IPS DF 6.9 (cell line): ENCODE data around the gene MTMR4.
"Not testable (repeated sequence)": the region's sequence is repeated elsewhere in the genome, so short reads cannot be mapped to it uniquely, and the experiment has no call there.

ENCODE experiments used
- DNase-seq: peaks from one replicate; pipeline ENCODE4 v3.0.0-alpha.2; 2013; ENCODE audit warnings: low read depth, low spot score
- H3K27ac ChIP-seq: one replicate; pipeline ENCODE4 v1.5.1; 2013; ENCODE audit warnings: low read length, control low read depth
- H3K27me3 ChIP-seq: 2 replicates; pipeline ENCODE4 v1.6.1; 2013; ENCODE audit warnings: mild to moderate bottlenecking, low read length; ENCODE audit not compliant: control insufficient read depth, insufficient read depth
- H3K36me3 ChIP-seq: 2 replicates; pipeline ENCODE4 v1.6.1; 2013; ENCODE audit warnings: low read length; ENCODE audit not compliant: control insufficient read depth, insufficient read depth
- H3K4me1 ChIP-seq: 2 replicates; pipeline ENCODE4 v1.6.1; 2013; ENCODE audit warnings: low read length; ENCODE audit not compliant: control insufficient read depth, insufficient read depth
- H3K4me3 ChIP-seq: 2 replicates; pipeline ENCODE4 v1.5.1; 2013; ENCODE audit warnings: mild to moderate bottlenecking, low read length
- H3K9me3 ChIP-seq: 2 replicates; pipeline ENCODE4 v1.6.1; 2013; ENCODE audit warnings: low read length, inconsistent platforms; ENCODE audit not compliant: control insufficient read depth, insufficient read depth
- WGBS: extraction: QIAGEN DNeasy Blood & Tissue Kit; methylation state at CpG from one replicate; pipeline ENCODE4 v1.1.7; 2013; ENCODE audit warnings: mixed read lengths, missing lambda C conversion rate; ENCODE audit not compliant: insufficient read length, insufficient coverage; 5-methylcytosine and 5-hydroxymethylcytosine counted together

MTMR4 gene

GRCh38 chr17:58513267-58513964, 1.0 kb downstream of the MTMR4 start:
- no peak overlapping the region for H3K27ac ChIP-seq
- no peaks in the 10 kb centered on the region for H3K9me3 ChIP-seq
- peak overlapping the region; percentile 85; the same call in 1 of the 2 replicates for H3K4me3 ChIP-seq
- no peak for DNase-seq
- WGBS: no CpG with 5 or more reads among the region's 14 CpGs
- peaks cover 4% of the 10 kb centered on the region; the same call in 1 of the 2 replicates for H3K4me1 ChIP-seq
- peaks cover 20% of the 10 kb centered on the region for H3K36me3 ChIP-seq
- H3K27me3 ChIP-seq: no peaks in the 10 kb centered on the region

- H3K4me1 ChIP-seq: no peaks in the 10 kb centered on the region
- DNase-seq: no peak
- H3K4me3 ChIP-seq: no peak overlapping the region
- H3K36me3 ChIP-seq: peaks cover 32% of the 10 kb centered on the region
- H3K9me3 ChIP-seq: no peaks in the 10 kb centered on the region
- no CpG with 5 or more reads among the region's 5 CpGs for WGBS
- no peak overlapping the region for H3K27ac ChIP-seq
- no peaks in the 10 kb centered on the region for H3K27me3 ChIP-seq
Measured at GRCh38 chr17:58510075-58510474, 4.4 kb downstream of the MTMR4 start.

- no peaks in the 10 kb centered on the region for H3K9me3 ChIP-seq
- peaks cover 42% of the 10 kb centered on the region for H3K36me3 ChIP-seq
- no peak for DNase-seq
- H3K27me3 ChIP-seq: no peaks in the 10 kb centered on the region
- no CpG with 5 or more reads among the region's 10 CpGs for WGBS
- no peak overlapping the region for H3K27ac ChIP-seq
- no peak overlapping the region for H3K4me3 ChIP-seq
- H3K4me1 ChIP-seq: no peaks in the 10 kb centered on the region
Measured at GRCh38 chr17:58508341-58509067, 5.9 kb downstream of the MTMR4 start.

GRCh38 chr17:58507123-58507634, 7.3 kb downstream of the MTMR4 start:
- no peak overlapping the region for H3K27ac ChIP-seq
- H3K9me3 ChIP-seq: no peaks in the 10 kb centered on the region
- no peak overlapping the region for H3K4me3 ChIP-seq
- H3K36me3 ChIP-seq: peaks cover 44% of the 10 kb centered on the region
- H3K27me3 ChIP-seq: no peaks in the 10 kb centered on the region
- no peak for DNase-seq
- WGBS: no CpG with 5 or more reads among the region's 13 CpGs
- no peaks in the 10 kb centered on the region for H3K4me1 ChIP-seq

GRCh38 chr17:58506354-58507080, 7.9 kb downstream of the MTMR4 start:
- DNase-seq: no peak
- H3K27ac ChIP-seq: no peak overlapping the region
- H3K4me1 ChIP-seq: no peaks in the 10 kb centered on the region
- no peak overlapping the region for H3K4me3 ChIP-seq
- no CpG with 5 or more reads among the region's 7 CpGs for WGBS
- peaks cover 42% of the 10 kb centered on the region for H3K36me3 ChIP-seq
- H3K9me3 ChIP-seq: no peaks in the 10 kb centered on the region
- H3K27me3 ChIP-seq: no peaks in the 10 kb centered on the region

- Histone ChIP-seq H3K4me3 (no peak overlapping the region), H3K9me3 (no peaks in the 10 kb centered on the region), H3K4me1 (no peaks in the 10 kb centered on the region), H3K27ac (no peak overlapping the region), H3K27me3 (no peaks in the 10 kb centered on the region), H3K36me3 (peaks cover 34% of the 10 kb centered on the region)
- WGBS: no CpG with 5 or more reads among the region's 11 CpGs
- no peak for DNase-seq
Measured at GRCh38 chr17:58504826-58505351, 9.5 kb downstream of the MTMR4 start.

GRCh38 chr17:58503866-58504265, 10.6 kb downstream of the MTMR4 start:
- no peaks in the 10 kb centered on the region for H3K9me3 ChIP-seq
- no peak overlapping the region for H3K27ac ChIP-seq
- peaks cover 29% of the 10 kb centered on the region for H3K36me3 ChIP-seq
- no CpG with 5 or more reads among the region's 8 CpGs for WGBS
- DNase-seq: no peak
- H3K4me1 ChIP-seq: no peaks in the 10 kb centered on the region
- no peaks in the 10 kb centered on the region for H3K27me3 ChIP-seq
- no peak overlapping the region for H3K4me3 ChIP-seq

- not testable (repeated sequence) for H3K27ac ChIP-seq, H3K4me1 ChIP-seq, H3K4me3 ChIP-seq, H3K9me3 ChIP-seq, H3K27me3 ChIP-seq, DNase-seq
- WGBS: no CpG with 5 or more reads among the region's 6 CpGs
- peaks cover 23% of the 10 kb centered on the region for H3K36me3 ChIP-seq
Measured at GRCh38 chr17:58503134-58503533, 11.3 kb downstream of the MTMR4 start.

- WGBS: no CpG with 5 or more reads among the region's 7 CpGs
- no peak for DNase-seq
- Histone ChIP-seq H3K27me3 (no peaks in the 10 kb centered on the region), H3K27ac (no peak overlapping the region), H3K4me1 (no peaks in the 10 kb centered on the region), H3K36me3 (peaks cover 15% of the 10 kb centered on the region), H3K9me3 (no peaks in the 10 kb centered on the region), H3K4me3 (no peak overlapping the region)
Measured at GRCh38 chr17:58501451-58501850, 13.0 kb downstream of the MTMR4 start.

GRCh38 chr17:58498177-58498828, 16.1 kb downstream of the MTMR4 start:
- H3K36me3 ChIP-seq: peaks cover 26% of the 10 kb centered on the region; the same call in 1 of the 2 replicates
- H3K4me1 ChIP-seq: no peaks in the 10 kb centered on the region
- no peaks in the 10 kb centered on the region for H3K9me3 ChIP-seq
- H3K27ac ChIP-seq: no peak overlapping the region
- H3K27me3 ChIP-seq: no peaks in the 10 kb centered on the region
- WGBS: 100% methylated on average over 1 of the region's 6 CpGs
- H3K4me3 ChIP-seq: no peak overlapping the region
- DNase-seq: no peak
